ENCODE results near the gene SNX9. TPM values are rescaled to one million over a fixed set of nuclear protein-coding genes. Genes with fewer than 3 reads are reported as not detected.

SNX9 gene
- total and polyA plus RNA-seq, 10 of the 15 experiments (the other 5 are each of a cell fraction or from before 2014, with no cell fraction given): 0.03 to 2.0 (median 0.37) TPM

DNA sequence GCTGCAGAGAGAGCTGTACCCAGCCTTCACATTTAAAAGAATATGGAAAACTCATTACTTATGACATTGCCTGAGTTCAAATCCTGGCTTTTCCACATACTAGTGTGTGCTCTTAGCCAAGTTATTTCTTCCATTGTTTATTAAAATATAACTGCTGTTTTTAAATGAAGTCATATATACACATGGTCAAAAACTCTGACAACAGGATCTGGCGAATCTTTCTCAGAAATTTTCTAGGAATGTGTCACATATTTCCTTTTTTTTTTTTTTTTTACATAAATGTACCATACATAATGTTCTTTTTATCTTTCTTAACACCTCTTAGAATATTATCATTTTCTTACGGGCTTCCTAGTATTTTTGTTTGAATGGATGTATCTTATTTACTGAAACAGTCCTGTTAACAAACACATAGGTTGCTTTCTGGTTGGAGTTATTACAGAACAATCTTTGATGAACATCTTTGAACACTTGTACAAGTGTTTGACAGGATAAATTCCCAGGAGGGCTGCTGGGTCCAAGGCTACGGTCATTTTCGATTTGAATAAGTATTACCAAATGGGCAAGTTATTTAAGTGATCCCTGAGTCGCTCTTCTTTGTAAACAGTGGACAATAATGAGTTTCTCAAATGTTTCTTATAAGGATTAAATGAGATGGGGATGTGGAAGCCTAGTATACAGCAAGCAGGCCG, 1.6 kb upstream of the SNX9 start:
- RAD21 ChIA-PET (ENCODE audit: unreplicated experiment): no interaction called here
- BruUV-seq (replicated peaks): no TSS peak

More for the DNA sequence above, 1.6 kb upstream of the SNX9 start:
- ChIA-PET POLR2A (interaction anchor here (0.5 kb wide), 1 partner anchor 72 kb away, joined by 5 read pairs; no protein-coding TSS in a partner anchor), SMC1A (ENCODE audit: uncharacterized antibody, unreplicated experiment) (interaction anchor here (1.3 kb wide), 1 partner anchor 52 kb away, joined by 3 read pairs; no protein-coding TSS in a partner anchor), CTCF (no interaction called here)
- Histone ChIP-seq H3K27ac (ENCODE audit: control insufficient read depth, insufficient read depth) (no peak overlapping the region), H2AFZ (ENCODE audit: control insufficient read depth, low read depth, low read length) (no peak overlapping the region), H3K27me3 (replicated peaks in 1 of 2; ENCODE audit: control insufficient read depth in 2 of 2, insufficient read depth in 2 of 2, low read length in 1 of 2) (peaks cover 0 to 24% of the 10 kb centered on the region in 2 experiments; a peak in 2 of 4 replicates), H3K4me3 (no peak overlapping the region), H3K36me3 (ENCODE audit: control insufficient read depth in 2 of 2, insufficient read depth in 2 of 2, low read length in 1 of 2) (no peaks in the 10 kb centered on the region), H3K79me2 (ENCODE audit: control insufficient read depth, insufficient read depth, low read length) (no peaks in the 10 kb centered on the region), H3K9ac (ENCODE audit: control insufficient read depth, insufficient read depth, low read length) (no peak overlapping the region), H4K20me1 (ENCODE audit: control insufficient read depth, insufficient read depth) (no peaks in the 10 kb centered on the region), H3K4me2 (ENCODE audit: control insufficient read depth, insufficient read depth) (no peak overlapping the region), H3K4me1 (ENCODE audit: control insufficient read depth, insufficient read depth, low read length) (no peaks in the 10 kb centered on the region; the same call in 1 of the 2 replicates), H3K9me3 (replicated peaks; ENCODE audit: control insufficient read depth, insufficient read depth, low read length) (no peaks in the 10 kb centered on the region; the same call in 1 of the 3 replicates)
- WGBS (ENCODE audit: insufficient coverage, insufficient replicate concordance, low lambda C conversion rate, missing lambda C conversion rate): 87% methylated on average over 6 of the region's 6 CpGs
- ATAC-seq (no peak), DNase-seq (ENCODE audit: low read depth, low spot score) (no peak), FAIRE-seq (no peak)
- intact Hi-C loops (cut with micrococcal nuclease; ENCODE audit: unreplicated experiment): no loop called here
- in situ Hi-C loops (cut with MboI): no loop called here
- TF ChIP-seq FOXK2 (IDR thresholded peaks at IDR 0.05) (no peak), RB1 (IDR thresholded peaks at IDR 0.05; ENCODE audit: borderline replicate concordance) (no peak), ZZZ3 (IDR thresholded peaks at IDR 0.05; ENCODE audit: control insufficient read depth, insufficient read length, low read depth) (no peak), TBL1XR1 (IDR thresholded peaks at IDR 0.05; ENCODE audit: low read depth, low read length) (no peak), CHD2 (IDR thresholded peaks at IDR 0.05; ENCODE audit: borderline replicate concordance, low read depth, low read length) (no peak), BHLHE40 (IDR thresholded peaks at IDR 0.05; ENCODE audit: borderline replicate concordance in 1 of 2, low read depth in 2 of 2, low read length in 1 of 2) (no peak), POLR2AphosphoS5 (IDR thresholded peaks at IDR 0.05; ENCODE audit: low read length) (no peak), CEBPB (IDR thresholded peaks at IDR 0.05; ENCODE audit: borderline replicate concordance in 1 of 2, low read depth in 2 of 2, low read length in 2 of 2) (no peak), NR2C1 (IDR thresholded peaks at IDR 0.05) (no peak)
- TF ChIP-seq, protein P1, sequence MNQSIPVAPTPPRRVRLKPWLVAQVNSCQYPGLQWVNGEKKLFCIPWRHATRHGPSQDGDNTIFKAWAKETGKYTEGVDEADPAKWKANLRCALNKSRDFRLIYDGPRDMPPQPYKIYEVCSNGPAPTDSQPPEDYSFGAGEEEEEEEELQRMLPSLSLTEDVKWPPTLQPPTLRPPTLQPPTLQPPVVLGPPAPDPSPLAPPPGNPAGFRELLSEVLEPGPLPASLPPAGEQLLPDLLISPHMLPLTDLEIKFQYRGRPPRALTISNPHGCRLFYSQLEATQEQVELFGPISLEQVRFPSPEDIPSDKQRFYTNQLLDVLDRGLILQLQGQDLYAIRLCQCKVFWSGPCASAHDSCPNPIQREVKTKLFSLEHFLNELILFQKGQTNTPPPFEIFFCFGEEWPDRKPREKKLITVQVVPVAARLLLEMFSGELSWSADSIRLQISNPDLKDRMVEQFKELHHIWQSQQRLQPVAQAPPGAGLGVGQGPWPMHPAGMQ (IDR thresholded peaks at IDR 0.05; ENCODE audit: borderline replicate concordance): no peak
